Stimulated activated CD4-positive, alpha-beta T cell treated with anti-CD3 and anti-CD28 coated beads, Interleukin-1b, Interleukin-23, amount 100 ng/mL, for 24 hours (primary cell): ENCODE measurements around the gene ZHX3.

Source experiments
- DNase-seq, 4 experiments: peaks; one replicate each; pipeline ENCODE4 v3.0.0-alpha.2; 2020; ENCODE audit warnings: low read depth in 4 of 4, low spot score in 1 of 4

The ZHX3 gene

DNA sequence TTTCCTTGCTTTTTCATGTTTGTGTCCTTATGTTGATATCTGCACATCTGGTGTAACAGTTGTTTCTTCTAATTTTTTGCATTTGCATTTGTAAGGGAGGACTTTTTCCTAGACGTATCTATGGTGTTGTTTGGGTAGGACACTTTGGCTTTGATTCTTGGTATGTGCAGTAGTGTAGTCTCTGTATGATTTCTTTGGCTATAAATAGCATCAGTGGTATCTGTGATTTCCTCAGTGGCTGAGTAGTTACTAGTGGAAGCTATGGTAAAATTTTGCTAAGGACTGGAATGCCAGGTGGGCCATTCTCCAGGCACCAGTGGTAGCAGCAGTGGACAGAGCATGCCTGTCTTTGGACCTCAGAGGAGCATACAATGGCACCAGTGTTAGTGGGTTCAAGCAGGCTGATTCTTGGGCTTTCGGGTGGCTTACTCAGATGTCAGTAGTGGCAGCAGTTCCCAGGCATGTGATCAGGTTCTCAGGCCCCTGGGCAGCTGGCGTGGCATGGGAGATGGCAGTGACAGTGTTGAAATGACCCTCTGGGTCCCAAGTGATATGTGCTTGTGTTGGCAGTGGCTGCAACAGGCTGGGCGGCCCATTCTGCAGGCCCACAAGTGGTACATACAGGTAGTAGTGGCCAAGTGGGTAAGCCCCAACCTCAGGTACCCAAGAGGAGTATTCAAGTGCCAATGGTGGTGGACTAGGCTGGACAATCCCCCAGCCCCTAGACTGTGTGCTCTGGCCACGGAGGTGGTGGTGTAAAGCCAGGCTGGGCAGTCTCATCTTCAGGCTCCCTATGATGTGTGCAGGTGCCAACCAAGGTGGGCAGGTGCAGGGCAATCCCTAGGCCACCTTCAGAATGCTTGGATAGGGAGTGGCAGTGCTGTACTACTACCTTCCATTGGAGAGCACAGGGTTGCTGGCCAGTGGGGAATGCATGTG is 125.7 kb downstream of the ZHX3 start:
- DNase-seq = no peak

DNA sequence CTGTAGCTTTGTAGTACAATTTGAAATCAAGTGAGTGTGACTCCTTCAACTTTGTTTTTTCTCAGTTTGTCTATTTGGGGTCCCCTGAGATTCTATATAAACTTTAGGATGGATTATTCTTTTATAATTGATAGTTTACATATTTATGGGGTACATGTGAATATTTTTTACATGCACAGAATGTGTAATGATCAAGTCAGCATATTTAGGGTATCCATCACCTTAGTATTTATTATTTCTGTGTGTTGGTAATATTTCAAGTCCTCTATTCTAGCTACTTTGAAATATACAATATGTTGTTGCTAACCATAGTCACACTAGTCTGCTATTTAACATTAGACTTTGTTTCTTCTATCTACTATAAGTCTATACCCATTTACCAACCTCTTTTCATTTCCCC is 129.9 kb downstream of the ZHX3 start:
- DNase-seq = no peak

DNA sequence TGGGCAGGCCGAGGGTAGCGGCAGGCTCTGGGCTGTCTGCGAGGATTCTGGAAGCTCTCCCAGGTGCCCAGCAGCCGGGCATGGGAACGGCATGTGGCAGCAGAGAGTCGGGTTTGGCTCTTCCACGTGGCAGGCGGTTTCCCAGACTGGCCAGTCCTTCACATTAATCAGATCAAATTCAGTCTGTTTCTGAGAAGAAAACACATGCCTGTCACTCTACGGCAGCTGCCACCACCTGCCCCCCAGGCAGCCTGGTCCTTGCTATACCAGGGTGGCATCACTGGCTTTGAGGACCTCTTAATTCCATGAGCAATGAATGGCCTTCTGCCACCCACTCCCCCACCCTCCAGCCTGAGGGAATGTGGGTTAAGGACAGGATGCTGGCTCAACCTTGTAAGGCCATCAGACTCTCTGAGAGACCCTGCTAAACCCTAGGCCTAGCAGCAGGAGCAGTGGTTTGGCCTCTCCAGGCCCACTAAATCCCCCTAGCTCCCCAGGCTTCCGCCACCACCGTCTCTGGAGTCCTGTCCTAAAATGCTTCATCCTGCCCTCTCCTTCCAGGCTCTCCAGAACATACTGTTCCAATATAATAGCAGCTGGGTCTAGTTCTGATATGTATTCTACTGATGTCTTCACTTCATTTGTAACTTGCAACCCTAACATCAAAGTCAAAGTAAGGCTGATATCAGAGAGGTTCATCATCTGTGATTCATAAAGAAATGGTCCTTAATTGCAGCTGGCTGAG is 132.3 kb downstream of the ZHX3 start:
- DNase-seq = no peak

DNA sequence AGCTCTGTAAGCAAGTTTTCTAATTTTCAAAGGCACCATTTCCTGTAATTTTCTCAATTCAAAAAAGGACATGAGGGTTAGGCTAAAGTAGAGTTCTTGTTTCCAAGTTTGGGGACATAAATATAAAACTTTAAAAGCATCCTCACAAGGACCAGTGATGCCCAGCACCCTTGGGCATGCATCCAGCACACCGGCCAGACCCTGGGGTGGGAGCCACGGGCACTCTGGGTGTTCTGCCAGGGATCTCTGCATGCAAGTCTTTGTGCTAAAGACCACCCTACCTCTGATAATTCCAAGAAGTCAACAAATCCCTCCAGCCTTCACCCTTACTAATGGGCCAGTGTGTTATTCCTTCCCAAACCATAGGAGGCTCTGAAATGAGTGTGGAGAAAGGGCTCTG is 133.7 kb downstream of the ZHX3 start:
- DNase-seq = no peak

DNA sequence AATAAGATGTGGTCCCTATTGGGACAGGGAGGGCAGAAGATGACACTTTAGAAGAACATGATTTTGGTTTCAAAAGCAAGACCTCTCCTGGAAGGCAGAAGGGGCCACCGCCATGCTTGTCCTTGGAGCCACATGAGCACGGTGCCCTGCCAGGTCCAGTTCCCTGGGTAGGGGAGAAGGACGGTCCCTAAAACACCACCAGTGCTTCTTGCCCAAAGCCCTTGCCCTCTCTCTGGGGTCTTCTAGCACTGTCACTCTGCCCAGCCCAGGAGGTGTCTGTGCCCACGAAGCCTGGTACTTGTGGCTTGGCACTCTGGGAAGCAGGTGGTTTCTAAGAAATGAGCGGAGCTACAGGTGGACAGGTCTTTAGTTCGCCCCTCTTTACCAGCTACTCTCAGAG is 134.1 kb downstream of the ZHX3 start:
- DNase-seq = no peak

DNA sequence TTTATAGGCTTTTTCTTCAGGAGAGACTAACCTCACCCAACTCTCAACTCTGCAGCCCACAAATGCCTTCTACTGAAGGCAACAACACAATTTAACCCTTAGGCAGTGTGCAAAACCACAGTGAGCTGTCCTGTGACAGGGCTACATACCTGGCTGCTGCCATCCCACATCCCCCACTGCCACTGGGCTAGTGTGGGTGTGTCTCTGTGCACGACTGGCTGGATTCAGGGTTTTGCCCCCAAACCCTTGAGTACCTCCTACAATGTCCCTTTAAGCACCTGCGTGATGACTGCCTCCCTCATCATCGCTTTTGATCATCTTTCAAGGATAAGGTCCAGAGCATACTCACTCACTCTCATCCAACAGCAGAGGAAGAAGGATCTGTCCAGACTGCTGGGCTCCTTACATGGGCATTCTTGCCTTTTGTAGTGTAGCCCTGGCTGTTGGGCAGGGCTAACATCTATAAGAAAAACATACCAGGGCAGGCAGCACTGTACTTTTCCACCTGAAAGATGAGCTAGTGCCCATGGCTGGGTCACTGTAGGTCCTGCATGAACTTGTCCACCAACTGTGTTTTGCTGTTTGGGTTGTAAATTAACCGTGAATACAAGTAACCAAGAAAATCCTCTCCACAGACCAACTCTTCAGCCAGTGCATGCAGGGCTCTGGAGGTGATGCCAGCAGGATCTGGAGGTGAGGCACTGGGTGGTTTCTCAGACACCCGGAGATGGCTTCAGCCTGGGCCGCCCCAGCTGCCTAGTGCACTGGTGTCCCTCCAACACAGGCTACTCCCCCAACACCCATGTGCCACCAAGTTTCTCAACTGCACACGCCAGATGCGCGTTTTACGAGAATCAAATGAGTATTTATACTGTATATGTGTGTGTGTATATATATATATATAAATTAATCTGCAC is 135.0 kb downstream of the ZHX3 start:
- DNase-seq = no peak

DNA sequence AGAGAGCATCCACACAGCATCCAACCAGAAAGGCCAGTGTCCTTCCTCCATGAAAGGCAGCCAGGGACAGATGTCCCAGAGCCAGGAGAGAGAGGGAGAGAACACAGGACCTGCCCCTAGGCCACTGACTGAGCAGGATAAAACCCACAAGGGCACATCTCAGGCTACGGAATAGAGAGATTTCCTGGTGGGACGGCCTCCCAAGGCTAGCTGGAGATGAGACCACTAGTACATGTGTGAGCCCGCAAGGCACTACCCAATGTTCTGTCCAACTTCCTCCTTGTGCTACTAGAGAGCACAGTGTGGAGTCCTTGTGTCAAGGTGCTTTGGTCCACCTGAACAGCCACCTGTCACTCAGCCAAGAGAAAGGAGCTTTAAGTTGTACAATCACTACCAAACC is 136.0 kb downstream of the ZHX3 start:
- DNase-seq = no peak

DNA sequence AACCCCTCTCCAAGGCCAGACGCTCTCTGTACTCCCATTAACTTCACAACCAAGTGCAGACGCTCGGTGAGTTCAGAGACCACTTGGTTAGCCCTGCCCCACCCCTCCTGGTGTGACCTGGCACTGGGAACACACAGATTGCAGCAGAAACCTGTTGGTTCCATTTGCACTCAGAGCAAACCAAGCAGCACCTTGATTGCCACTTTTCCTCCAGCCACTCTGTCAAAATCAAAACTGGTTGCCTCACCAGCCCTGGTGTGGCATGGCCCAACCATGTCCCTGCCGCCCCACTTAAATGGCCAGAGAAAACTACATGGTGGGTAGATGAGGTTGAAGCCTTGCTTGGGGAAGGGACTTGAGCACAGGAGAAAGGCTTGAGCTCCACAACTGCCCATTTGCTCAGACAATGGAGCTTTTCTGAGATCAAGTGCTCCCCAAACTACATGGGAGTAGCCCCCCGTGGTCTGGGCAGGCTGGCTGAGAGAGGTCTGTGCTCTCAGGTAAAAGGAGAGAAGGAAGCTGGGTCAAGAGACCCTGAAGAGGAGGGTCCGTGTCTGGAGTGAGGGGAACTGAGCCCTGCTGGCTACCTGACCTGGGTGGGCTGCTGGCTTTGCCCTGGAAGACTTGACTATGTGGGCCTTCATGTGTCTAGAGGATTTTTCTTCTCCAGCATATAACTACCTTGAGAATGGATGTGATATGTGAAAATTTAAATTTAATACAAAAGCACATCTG is 136.8 kb downstream of the ZHX3 start:
- DNase-seq = no peak

DNA sequence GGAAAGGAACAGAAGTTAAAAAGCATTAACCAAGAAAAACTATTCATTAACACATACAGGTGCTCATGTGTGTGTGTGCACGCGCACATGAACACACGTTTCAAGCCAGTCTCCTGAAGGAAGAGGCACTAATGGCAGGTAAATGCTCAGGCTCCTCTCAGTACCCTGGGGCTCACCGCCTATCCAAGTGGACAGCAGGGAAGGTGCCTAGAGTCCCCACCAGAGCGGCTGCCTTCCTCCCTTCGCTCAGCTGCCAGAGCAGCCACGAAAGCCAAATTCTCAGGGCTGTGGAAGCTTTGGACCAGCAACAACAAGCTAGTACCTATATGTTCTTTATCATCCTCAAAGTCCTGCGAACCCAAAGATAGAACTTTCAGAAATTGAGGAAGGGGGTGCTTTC is 137.6 kb downstream of the ZHX3 start:
- DNase-seq = no peak

DNA sequence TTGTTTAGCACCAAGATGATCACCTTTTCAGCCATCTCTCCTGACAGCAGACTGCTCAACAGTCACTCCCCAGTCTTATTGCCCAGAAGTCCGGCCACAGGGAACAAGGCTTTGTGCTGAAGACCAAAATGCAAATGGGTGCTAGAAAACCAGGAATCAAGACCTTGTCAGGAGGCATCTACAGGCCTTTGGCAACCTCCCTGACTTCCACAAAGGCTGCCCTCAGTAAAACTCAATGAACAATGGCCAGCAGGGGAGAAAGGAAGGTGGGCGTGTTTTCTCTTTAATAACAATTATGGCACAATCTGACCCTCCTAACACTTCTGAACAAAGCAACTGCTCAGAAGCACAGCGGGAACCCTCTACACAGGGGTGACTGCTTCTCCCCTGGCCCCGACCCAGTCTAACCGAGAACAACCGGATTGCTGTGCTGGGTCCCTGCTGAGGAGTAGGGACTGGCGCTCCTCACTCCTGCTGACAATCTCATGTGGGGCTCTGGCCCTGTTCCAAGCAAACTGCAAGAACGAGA is 138.6 kb downstream of the ZHX3 start:
- DNase-seq = no peak

DNA sequence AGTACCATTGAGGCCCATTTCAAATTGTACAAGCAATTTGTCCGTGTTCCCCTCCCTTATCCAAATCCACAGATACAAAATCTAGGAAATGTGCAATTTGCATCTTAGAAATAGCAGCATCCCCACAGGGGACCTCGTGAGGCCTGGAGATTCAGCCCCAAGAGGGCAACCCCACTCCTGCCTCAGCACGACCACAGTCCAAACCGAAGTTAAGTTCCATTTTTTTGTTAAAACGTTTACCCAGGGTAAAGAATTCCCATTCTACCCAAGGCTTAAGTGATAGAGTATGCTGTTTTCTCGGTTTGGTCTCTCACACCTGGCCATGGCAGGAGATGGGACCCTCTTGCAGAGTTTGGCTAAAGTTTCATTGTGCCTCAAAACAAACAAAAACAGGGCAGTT is 139.0 kb downstream of the ZHX3 start:
- no peak for DNase-seq

DNA sequence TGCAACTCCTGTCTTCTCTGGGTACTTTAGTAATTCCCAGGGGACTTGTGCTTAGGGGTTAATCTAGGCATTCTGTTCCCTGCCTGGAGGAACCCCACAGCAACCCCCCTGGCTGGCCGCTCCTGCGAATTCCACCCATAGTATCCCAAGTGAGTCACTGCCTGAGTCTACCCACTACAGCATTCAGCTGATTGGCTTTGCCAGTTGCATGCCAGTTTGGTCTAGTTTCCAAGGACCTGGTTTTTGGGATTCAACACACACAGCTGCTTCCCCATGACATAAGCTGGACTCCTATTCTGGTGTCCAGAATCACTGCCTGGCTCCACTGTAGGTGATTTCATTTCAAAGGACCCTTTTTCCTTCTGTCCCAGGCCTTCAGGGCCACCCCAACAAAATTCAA is 139.9 kb downstream of the ZHX3 start:
- DNase-seq = no peak

DNA sequence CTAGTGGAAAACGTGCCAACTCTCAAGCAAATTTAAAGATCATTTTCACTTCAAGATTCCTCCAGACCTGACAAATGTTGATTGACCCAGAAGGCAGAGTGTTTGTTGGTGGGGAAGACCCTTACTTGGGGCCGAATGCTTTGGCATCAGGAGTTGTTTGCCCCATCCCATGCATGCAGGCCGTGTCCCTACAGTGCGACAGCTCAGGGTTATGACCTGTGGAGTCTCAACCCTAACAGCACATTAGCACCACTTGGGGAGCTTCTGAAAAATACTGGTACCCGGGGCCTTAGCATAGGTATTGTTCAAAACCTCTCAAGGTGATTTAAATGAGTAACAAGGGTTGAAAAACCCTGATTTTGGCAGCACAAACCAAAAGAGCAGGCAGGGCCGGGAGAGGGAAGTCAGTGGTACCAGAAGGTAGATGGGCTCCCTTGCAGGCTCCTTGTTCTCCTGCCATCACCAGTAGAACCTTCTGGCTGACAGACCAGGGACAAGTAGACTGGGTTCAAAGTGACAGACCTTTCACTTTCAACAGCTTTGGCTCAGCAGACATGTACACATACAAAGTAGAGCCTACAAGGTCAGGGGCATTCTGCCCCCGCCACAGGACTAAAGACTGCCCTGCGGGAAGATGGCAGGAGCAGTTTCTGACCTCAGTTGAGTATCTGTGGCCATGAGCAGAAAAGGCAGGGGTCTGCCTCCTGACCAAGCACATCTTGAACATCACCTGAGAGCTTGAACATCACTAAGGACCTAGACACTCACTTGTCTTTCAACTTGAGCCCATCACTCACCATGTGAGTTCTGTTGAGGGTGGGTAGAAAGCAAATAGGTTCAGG is 140.6 kb downstream of the ZHX3 start:
- DNase-seq = no peak

DNA sequence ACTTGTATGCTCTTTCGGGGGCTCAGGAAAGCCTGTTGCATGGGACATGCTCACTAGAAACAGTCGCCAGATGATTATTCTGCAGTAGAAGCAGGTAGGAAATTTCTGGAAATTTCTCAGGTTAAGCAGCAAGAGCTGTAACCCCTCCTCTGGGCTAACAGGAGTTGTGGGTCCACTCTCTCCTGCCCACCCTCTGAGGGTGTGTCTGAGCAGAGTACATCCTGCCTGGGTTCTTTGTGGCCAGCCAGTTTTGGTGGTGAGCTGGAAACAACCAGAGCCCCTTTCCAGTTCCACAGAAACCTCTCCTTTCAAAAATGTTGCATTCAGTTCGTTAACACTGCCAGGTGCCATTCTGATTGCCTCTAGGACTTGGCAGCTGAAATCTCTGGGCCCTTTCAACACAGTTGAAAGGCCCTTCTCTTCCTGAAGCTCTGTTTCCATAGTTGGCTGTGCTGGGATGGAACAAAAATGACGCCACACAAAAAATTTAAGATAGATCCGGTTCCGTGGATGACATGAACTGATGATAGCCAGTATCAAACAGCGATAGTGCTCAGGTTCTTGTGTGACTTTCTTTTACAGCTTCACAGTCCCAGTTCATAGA is 141.7 kb downstream of the ZHX3 start:
- no peak for DNase-seq

DNA sequence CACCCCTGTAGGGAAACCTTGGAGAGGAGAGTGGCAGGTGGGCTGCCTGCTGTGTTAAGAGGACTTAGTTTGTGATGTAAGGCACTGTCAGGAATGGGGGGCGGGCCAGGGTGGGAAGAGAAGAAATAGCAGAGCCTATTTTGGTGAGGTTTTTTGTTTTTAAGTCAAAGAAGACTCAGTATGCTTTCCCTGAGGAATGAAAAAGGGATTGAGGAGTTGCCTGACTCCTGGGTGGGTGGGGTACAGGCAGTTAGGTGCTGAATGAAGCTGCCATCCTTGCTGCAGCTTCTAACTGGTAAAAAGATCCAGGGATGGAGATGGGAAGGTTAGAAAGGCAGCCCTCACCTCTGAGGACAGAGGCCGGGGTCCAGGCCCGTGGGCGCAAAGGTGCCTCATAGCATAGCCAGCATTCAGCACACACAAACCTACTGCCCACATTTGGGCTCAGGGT is 142.3 kb downstream of the ZHX3 start:
- no peak for DNase-seq

DNA sequence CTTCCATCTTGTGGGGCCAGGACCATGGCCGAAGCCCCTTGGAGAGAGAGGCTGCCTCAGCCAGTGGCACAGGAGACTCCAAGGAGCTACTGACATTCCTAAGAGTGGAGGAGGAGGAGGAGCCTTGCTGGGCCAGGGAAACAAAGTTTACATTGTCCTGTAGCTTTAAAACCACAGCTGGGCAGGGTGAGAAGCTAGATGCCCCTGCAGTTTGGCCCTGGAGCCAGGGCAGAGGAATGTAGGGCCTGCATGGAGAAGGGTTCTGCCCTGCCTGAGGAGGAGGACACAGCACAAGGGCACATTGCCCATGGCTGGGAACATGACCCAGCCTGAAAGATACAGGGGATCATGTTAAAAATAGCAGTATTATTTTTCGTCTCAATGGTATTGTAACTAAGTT is 142.7 kb downstream of the ZHX3 start:
- DNase-seq = no peak

DNA sequence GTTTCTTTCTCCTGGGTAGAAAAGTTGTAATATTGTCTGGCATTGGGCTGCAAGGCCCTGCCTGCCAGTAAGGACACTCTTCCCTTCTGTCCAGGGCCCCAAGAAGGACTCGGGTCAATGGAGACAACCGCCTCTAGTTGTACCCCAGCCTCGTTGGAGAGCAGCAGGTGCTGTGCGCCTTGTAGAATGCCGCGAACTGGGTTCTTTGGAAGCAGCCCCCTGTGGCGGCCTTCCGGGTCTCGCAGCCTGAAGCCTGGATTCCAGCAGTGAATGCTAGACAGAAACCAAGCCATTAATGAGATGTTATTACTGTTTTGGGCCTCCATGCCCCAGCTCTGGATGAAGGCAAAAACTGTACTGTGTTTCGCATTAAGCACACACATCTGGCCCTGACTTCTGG is 143.2 kb downstream of the ZHX3 start:
- no peak for DNase-seq

DNA sequence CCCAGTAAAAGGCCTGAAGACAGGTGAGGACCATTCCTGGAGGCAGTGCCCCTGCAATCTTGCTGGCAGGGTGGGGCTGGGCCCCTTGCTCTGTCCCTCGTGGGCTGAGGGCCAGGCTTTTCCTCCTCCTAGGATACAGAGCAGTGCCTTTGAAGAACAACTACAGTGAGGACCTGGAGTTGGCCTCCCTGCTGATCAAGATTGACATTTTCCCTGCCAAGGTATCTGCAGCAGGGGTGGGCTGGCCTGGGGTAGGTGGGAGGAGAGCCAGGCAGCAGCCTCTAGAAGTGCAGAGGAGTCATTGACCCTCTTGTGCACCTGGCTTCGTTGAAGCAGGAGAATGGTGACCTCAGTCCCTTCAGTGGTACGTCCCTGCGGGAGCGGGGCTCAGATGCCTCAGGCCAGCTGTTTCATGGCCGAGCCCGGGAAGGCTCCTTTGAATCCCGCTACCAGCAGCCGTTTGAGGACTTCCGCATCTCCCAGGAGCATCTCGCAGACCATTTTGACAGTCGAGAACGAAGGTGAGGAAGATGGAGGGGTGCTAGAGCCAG is 143.7 kb downstream of the ZHX3 start:
- DNase-seq = no peak
